Ishikawa (cell line): Measurements from ENCODE around the gene ZNF845.

Experiments used
- CEBPB ChIP-seq: IDR thresholded peaks from 2 replicates; pipeline ENCODE4 v1.6.1; 2012
- CREB1 ChIP-seq: IDR thresholded peaks from 2 replicates; pipeline ENCODE4 v1.6.1; 2012; ENCODE audit warnings: low read depth
- EP300 ChIP-seq: IDR thresholded peaks from 2 replicates; pipeline ENCODE4 v1.6.1; 2012; ENCODE audit warnings: borderline replicate concordance
- RAD21 ChIP-seq: IDR thresholded peaks from 2 replicates; pipeline ENCODE4 v1.6.1; 2012; ENCODE audit warnings: low read depth
- TAF1 ChIP-seq: IDR thresholded peaks from 2 replicates; pipeline ENCODE4 v1.6.1; 2012; ENCODE audit warnings: low read depth, mild to moderate bottlenecking
- TCF12 ChIP-seq: IDR thresholded peaks from 2 replicates; pipeline ENCODE4 v1.6.1; 2012; ENCODE audit warnings: low read depth
- TEAD4 ChIP-seq: IDR thresholded peaks from 2 replicates; pipeline ENCODE4 v1.6.1; 2012
- YY1 ChIP-seq: IDR thresholded peaks from 2 replicates; pipeline ENCODE4 v1.6.1; 2012; ENCODE audit warnings: low read depth
- TF ChIP-seq, protein P1 (sequence below): IDR thresholded peaks from 2 replicates; pipeline ENCODE4 v1.6.1; 2012; ENCODE audit warnings: low read depth, mild to moderate bottlenecking
- TF ChIP-seq, protein P2 (sequence below): IDR thresholded peaks from 2 replicates; pipeline ENCODE4 v1.6.1; 2012
- TF ChIP-seq, protein P3 (sequence below): IDR thresholded peaks from 2 replicates; pipeline ENCODE4 v1.6.1; 2012

DNA sequence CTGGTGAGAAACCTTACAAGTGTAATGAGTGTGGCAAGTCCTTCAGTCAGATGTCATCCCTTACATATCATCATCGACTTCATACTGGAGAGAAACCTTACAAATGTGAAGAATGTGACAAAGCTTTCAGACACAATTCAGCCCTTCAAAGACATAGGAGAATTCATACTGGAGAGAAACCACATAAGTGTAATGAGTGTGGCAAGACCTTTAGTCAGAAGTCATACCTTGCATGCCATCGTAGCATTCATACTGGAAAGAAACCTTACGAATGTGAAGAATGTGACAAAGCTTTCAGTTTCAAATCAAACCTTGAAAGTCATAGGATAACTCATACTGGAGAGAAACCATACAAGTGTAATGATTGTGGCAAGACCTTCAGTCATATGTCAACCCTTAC, 47.8 kb downstream of the ZNF845 start:
- no peak for TF ChIP-seq TAF1
- no peak for TF ChIP-seq CEBPB
- TF ChIP-seq CREB1, result no peak
- no peak for TF ChIP-seq TEAD4
- TF ChIP-seq YY1, result no peak
- TF ChIP-seq, protein P1, sequence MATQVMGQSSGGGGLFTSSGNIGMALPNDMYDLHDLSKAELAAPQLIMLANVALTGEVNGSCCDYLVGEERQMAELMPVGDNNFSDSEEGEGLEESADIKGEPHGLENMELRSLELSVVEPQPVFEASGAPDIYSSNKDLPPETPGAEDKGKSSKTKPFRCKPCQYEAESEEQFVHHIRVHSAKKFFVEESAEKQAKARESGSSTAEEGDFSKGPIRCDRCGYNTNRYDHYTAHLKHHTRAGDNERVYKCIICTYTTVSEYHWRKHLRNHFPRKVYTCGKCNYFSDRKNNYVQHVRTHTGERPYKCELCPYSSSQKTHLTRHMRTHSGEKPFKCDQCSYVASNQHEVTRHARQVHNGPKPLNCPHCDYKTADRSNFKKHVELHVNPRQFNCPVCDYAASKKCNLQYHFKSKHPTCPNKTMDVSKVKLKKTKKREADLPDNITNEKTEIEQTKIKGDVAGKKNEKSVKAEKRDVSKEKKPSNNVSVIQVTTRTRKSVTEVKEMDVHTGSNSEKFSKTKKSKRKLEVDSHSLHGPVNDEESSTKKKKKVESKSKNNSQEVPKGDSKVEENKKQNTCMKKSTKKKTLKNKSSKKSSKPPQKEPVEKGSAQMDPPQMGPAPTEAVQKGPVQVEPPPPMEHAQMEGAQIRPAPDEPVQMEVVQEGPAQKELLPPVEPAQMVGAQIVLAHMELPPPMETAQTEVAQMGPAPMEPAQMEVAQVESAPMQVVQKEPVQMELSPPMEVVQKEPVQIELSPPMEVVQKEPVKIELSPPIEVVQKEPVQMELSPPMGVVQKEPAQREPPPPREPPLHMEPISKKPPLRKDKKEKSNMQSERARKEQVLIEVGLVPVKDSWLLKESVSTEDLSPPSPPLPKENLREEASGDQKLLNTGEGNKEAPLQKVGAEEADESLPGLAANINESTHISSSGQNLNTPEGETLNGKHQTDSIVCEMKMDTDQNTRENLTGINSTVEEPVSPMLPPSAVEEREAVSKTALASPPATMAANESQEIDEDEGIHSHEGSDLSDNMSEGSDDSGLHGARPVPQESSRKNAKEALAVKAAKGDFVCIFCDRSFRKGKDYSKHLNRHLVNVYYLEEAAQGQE, result no peak
- TF ChIP-seq, protein P2, sequence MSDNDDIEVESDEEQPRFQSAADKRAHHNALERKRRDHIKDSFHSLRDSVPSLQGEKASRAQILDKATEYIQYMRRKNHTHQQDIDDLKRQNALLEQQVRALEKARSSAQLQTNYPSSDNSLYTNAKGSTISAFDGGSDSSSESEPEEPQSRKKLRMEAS, result no peak
- no peak for TF ChIP-seq EP300
- TF ChIP-seq, protein P3, sequence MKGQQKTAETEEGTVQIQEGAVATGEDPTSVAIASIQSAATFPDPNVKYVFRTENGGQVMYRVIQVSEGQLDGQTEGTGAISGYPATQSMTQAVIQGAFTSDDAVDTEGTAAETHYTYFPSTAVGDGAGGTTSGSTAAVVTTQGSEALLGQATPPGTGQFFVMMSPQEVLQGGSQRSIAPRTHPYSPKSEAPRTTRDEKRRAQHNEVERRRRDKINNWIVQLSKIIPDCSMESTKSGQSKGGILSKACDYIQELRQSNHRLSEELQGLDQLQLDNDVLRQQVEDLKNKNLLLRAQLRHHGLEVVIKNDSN, result no peak
- TF ChIP-seq TCF12, result no peak
- no peak for TF ChIP-seq RAD21
